ENCODE results near the gene PLCG2.
"Not testable (repeated sequence)": the region's sequence is repeated elsewhere in the genome, so short reads cannot be mapped to it uniquely, and the experiment has no call there.

The PLCG2 gene

DNA sequence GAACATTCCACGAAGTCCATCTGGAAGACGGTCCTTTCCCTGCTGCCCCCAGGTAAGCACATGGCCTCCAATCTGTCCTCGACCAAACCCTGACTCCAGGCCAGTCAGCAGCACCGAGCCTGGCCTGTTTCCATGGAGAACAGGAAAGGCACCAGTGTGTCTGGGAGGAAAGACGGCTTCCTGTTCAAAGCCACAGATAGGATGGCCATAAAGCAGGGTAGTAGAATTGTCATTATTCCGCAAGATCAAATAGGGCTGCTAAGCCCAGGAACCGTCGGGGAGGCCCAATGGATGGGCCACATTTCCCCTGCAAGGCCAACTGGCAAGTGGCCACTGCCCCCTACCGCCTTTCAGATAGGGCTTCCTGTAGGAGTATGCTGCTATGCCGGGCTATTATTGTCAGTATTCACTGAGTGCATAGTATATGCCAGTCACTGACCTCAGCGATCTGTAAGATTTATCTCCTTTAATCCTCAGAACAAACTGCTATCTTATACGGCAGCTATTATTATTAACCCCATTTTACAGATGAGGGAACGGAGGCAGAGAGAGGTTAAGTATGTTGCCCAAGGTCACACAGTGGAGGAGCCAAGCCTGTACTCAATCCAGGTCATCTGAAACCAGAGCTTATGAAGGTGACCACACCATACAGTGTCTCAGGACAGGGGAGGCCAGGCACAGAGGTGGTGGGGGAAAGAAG lies 23.0 kb upstream of the PLCG2 start:
- DNase-seq, result no peak

DNA sequence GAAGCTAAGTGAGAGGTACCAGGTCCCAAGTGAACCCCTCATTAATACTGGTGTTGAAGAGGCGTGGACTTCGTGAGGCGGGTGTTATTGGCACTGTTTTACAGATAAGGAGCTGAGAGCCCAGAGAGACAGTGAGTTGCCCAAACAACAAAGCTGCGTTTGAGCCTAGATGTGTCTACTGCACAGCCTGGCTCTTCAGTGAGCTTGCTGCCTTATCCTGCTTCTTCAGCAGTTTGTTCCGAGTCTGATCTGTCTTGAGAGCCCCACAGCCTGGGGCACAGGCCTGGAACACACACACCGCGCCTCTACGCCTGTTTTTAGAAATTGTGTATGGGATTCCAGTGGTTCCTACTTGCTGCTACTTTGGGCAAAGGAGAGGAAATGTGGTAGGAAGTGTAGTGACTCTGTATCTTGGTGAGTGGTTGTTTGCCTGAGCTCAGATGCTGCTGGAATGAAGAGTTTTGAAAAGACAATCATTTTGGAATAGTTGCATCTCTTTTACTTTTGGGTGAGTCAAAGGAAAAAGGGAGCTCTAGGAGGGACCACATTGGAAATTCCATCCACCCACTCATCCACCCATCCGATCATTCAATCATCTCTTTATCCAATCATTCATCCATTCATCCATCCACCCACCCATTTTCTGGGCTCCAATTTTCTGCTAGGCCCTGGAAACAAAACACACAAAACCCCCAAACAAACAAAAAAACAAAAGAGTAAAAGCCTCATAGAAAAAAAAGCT lies 22.3 kb upstream of the PLCG2 start:
- DNase-seq, result no peak

GRCh38 chr16:81758376-81758775 lies 20.7 kb upstream of the PLCG2 start:
- DNase-seq, result no peak

- not testable (repeated sequence) for DNase-seq
Measured at GRCh38 chr16:81762322-81762721, 16.8 kb upstream of the PLCG2 start.

DNA sequence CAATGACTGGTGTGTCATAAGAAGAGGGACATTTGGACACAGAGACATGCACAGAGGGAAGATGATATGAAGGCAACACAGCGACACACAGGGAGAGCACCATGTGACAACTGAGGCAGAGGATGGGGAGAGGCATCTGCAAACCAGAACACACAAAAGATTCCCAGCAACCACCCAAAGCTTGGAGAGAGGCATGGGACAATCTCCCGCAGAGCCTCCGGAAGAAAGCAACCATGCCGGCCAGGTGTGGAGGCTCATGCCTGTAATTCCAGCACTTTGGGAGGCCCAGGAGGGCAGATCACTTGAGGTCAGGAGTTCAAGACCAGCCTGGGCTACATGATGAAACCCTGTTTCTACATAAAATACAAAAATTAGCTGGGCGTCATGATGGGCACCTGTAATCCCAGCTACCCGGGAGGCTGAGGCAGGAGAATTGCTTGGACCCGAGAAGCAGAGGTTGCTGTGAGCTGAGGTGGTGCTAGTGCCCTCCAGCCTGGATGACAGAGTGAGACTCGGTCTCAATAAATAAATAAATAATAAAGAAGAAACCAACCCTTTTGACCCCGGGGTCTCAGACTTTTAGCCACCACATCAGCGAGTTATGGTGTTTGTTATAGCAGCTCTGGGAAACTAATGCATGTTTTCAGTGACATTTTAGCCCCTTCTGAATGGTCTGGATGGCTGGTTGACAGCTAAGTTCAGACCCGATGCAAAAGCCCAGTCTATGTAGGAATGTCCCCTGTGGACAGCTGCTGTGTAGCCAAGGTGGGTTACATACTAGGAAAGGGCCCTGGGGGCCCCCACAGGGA lies 13.8 kb upstream of the PLCG2 start:
- no peak for DNase-seq

DNA sequence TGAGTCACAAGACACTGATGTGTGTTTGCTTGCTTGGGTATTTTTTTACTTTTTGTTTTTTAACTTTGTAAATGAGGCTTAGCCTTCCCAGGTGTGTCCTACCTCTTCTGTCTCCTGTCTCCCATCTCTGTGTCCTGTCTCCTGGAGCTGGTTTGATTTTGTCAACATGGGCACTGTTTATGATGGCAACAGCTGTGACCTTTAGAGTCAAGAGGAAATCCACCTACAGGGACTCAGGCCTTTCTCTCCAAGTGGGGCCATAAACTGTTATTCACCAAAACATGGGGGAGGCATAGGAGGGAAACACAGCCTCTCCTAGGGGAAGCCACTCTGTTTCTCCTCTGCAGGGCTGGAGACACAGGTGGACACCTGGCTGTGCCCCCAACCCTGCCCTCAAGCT lies 13.1 kb upstream of the PLCG2 start:
- DNase-seq, result no peak

DNA sequence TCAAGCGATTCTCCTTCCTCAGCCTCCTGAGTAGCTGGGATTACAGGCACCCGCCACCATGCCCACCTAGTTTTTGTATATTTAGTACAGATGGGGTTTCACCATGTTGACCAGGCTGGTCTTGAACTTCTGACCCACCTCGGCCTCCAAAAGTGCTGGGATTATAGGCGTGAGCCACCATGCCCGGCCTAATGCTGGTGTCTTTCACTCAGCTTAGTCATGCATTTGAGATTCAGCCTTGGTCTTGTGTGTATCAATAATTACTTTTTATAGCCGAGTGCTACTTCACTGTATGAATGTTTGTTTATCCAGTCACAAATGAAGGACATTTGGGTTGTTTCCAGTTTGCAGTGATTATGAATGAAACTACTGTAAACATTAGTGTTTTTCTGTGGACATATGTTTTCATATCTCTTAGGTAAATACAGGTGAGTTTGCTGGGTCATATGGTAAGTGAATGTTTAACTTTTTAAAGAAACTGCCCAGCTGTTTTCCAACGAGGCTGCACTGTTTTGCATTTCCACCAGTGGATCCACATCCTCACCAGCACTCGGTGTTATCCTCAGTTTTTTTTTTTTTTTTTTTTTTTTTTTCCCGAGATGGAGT lies 11.0 kb upstream of the PLCG2 start:
- no peak for DNase-seq

- no peak for DNase-seq
Measured at GRCh38 chr16:81770008-81770407, 9.1 kb upstream of the PLCG2 start.

GRCh38 chr16:81774348-81774747 lies 4.7 kb upstream of the PLCG2 start:
- no peak for DNase-seq

DNA sequence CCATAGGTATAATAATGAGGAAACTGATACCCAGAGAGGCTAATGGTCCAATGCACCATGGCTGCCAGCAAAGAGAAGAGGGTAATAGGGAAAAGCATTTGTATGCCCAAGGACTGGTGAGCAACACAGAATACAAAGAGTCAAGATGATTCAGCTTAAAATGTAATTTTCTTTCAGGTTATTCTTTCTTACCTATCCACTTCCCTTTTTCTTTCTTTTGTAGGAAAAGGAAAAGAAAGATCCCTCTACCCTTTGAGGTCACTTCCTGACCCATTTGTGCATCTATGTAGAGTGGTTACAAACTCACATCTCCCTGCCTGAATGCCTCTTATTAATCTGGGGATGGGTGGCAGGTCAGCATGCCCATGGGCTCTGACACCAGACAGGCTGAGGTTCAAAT lies 3.5 kb upstream of the PLCG2 start:
- no peak for DNase-seq

- no peak for DNase-seq
Measured at GRCh38 chr16:81778231-81778630, 860 bp upstream of the PLCG2 start.

- no peak for DNase-seq
Measured at GRCh38 chr16:81779536-81780320, 637 bp downstream of the PLCG2 start.

DNA sequence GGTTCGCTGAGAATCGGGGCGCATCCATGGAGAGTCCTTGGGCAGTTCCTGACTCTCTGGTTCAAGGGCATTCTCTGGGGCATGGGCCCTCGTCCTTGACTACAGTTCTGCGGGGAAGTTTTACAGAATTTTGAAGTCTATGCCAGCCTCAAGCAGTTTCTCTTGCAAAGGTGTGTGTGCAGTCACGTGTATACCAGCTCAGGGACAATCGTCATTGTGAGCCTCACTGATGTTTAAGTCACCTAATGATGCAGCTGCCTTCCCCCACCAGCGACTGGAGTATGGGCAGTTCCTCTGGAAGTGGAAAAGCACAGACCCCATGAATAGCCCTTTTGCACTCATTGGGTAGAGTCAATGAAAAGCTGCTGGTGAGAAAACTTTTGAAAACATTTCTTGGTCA lies 1.3 kb downstream of the PLCG2 start:
- no peak for DNase-seq

DNA sequence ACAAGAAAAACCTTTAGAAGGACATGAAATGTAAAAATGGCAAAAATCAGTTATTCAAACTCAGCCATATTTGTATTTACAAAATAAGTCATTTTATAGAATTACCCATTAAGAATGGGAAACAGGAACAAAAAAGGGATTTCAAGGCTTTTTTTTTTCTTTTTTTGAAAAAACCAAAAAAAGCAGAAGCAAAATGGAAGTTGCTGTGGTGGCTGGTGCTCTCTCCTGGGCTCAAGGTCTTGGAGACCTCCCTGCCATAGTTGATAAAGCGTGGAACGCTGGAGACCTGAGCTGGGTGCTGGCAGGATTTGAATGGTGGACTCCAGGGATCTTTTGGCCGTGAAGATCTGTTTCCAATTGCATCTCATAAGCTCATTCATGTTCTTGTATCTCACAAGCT lies 3.1 kb downstream of the PLCG2 start:
- DNase-seq, result no peak

DNA sequence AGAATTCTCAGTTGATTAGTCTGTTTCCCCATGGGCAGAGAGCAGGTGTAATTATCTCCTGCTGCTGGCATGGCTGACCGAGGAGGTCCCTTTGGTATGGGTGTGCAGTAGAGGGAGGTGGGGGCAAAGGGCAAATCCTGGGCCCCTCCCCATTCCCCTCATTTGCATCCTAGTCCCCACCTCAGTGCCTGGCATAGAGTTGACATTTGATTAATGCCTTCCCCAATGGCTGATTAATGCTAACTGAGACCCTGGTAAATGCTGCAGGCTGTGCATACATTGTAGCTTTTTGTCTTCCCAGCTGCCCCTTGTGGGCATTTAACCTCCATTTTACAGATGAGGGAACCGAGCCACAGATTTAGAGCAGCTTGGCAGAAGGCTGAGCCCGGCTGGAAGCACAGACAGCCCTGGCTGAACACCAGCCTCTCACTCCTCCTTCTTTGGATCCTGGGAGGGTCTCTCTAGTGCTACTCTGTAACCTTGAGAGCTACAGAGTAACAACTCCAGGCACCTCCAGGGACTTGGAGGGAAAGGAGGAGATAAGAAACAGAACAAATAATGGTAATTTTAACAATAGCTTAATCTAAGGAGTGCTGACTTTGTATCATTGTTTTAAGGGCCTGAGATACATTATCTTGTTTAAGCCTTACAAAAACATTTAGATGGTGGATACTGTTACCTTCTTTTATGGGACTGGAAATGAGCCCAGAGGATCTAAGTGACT lies 5.1 kb downstream of the PLCG2 start:
- DNase-seq, result no peak

GRCh38 chr16:81785138-81785924 lies 6.2 kb downstream of the PLCG2 start:
- no peak for DNase-seq

DNA sequence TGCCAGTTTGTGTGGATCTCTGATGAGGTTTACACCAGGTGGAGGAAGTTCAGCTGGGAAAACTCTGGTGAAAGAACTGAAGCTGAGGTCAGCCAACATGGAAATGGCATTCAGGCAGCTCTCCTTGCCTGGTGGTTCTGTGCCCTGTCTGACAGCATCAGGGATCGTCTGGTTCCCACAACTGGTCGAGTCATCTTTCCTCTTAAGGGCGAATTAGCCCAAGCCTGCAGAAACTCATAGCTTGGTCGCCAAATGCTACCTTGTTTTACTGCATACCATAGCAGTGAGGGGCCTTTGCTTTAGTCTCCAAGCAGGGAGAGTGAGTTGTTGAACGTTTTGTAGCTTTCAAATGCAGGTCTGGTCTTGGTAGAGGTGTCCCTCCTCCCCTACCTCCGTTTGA lies 7.2 kb downstream of the PLCG2 start:
- DNase-seq, result peak; percentile 13

DNA sequence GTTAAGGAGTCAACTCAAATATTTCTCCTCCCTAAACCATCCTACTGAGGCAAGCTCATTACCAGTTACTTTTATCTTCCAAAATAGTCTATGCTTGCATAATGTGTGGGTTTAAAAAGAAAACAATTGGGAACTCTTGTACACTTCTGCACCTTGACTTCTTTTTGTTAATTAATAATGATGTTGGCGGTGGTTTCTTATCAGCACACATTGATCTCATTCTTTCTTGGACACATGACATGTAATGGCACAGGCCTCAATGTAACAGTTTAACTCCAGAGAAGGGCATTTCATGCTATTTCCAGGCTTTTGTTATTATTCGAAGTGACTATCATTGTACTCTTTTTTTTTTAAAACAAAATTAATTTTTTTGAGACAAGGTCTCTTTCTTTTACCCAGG lies 7.8 kb downstream of the PLCG2 start:
- no peak for DNase-seq

DNA sequence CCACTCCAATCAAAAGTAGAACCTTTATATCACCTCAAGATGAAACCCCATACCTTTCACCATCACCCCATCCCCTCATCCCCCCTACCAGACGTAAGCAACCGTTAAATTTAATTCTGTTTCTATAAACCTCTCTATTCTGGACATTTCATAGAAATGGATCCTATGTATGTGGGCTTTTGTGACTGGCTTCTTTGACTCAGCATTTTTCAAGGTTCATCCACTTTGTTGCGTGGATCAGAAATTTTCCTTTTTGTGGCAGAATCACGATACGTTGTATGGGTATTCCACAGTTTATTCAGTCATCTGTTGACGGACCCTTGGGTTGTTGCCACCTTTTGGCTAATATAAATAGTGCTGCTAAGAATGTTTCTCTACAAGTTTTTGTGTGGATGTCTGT lies 8.6 kb downstream of the PLCG2 start:
- DNase-seq, result no peak

DNA sequence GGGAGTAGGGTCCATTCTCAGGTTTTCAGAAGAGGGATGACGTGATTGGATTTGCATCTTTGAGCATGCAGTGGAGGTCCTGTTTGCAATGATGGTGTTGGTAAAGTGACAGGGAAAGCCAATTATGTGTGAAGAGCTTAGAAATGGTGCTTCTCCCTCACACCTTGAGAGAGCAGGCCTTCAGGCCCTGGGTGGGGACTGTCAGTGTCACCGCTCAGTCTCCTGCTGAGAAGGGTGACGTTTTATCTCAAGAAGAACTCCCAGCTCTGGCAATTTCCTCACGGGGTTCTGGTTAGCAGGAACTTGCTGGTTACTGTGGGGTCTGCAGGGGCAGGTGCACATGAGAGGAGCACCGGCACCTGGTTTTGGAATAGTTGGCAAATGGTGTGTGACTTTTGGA lies 11.2 kb downstream of the PLCG2 start:
- DNase-seq, result no peak
